ENCODE data around the gene TIMM10B.
A peak's percentile ranks its signal among the peaks of the same experiment; 100 is the strongest.

The TIMM10B gene

DNA sequence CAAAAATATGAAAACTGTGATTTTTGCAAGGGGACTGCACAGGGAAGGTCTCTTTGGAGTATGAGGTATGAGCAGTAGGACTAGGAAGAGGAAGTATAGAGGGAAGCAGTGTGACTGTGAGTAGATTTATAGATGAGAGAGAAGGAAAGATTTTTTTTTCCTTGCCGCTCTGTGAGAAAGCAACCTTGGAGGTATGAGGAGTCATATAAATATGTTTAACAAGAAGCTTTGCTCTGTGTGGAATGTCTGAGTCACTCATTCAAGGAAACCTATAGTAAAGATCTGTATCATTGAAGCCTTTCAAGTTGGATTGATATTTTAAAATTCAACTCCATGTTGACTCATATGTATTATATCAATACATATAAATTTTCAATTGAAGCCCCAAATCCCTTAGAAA lies 42.0 kb downstream of the TIMM10B start:
- Histone ChIP-seq H3K4me2 (ENCODE audit: low read depth, low read length, poor library complexity, severe bottlenecking) (no peak overlapping the region), H3K9me2 (replicated peaks; ENCODE audit: insufficient read depth, low read length) (no peaks in the 10 kb centered on the region), H3K27me3 (ENCODE audit: low read length) (no peaks in the 10 kb centered on the region), H3K36me3 (ENCODE audit: low read length) (peaks cover 7% of the 10 kb centered on the region; the same call in 1 of the 2 replicates), H3K9me3 (ENCODE audit: insufficient read depth, low read length) (no peaks in the 10 kb centered on the region), H2AFZ (ENCODE audit: low read depth, low read length, severe bottlenecking) (no peak overlapping the region), H3F3A (ENCODE audit: insufficient read depth) (no peaks in the 10 kb centered on the region), H3K79me2 (ENCODE audit: insufficient read depth, low read length) (no peaks in the 10 kb centered on the region), H3K9ac (ENCODE audit: low read length) (no peak overlapping the region), H3K27ac (ENCODE audit: low read depth, low read length) (no peak overlapping the region), H3K4me3 (ENCODE audit: insufficient read depth, low read length, poor library complexity, severe bottlenecking) (no peak overlapping the region), H4K20me1 (ENCODE audit: low read depth, low read length) (no peaks in the 10 kb centered on the region)
- TF ChIP-seq, protein P1, sequence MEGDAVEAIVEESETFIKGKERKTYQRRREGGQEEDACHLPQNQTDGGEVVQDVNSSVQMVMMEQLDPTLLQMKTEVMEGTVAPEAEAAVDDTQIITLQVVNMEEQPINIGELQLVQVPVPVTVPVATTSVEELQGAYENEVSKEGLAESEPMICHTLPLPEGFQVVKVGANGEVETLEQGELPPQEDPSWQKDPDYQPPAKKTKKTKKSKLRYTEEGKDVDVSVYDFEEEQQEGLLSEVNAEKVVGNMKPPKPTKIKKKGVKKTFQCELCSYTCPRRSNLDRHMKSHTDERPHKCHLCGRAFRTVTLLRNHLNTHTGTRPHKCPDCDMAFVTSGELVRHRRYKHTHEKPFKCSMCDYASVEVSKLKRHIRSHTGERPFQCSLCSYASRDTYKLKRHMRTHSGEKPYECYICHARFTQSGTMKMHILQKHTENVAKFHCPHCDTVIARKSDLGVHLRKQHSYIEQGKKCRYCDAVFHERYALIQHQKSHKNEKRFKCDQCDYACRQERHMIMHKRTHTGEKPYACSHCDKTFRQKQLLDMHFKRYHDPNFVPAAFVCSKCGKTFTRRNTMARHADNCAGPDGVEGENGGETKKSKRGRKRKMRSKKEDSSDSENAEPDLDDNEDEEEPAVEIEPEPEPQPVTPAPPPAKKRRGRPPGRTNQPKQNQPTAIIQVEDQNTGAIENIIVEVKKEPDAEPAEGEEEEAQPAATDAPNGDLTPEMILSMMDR (IDR thresholded peaks at IDR 0.05; ENCODE audit: insufficient read depth, low read length, poor library complexity, severe bottlenecking): no peak
- no peak for TF ChIP-seq EZH2phosphoT487 (conservative IDR thresholded peaks at IDR 0.05; ENCODE audit: low read length)

DNA sequence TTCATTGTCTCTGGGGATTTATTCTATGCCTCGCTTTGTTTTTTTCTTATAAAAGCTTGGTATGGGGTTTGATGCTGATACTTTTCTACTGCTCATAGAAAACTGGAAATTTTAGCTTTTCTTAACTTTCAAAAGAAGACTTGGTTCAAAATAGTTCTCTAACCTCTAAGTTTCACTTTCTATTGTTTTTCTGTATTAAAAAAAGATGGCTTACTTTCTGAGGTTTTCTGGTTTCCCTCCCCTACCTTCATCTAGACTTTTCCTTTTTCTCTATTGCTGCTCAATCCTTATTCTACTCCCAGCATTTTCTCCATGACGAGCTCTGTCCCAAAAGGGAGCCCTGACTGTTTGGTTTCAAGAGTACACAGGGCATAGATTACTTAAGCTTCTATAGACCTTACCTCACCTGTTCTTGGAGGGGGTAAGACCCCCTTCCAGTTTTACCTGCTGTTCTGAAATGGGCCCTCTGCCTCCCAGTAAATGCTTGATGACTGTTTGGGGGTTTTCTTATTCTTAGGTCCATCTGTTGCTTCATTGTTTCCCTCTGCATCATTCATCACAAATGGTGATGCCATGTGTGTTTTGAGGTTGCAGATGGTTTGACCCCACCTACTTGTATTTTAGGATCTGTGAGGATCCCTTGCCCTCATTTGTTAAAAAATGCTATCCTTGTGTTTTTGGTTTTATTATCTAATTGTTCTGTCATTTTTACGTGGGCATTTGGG lies 45.3 kb downstream of the TIMM10B start:
- no peaks in the 10 kb centered on the region for H3K27me3 ChIP-seq (ENCODE audit: low read length)
- TF ChIP-seq, protein P1 (IDR thresholded peaks at IDR 0.05; ENCODE audit: insufficient read depth, low read length, poor library complexity, severe bottlenecking): no peak
- TF ChIP-seq EZH2phosphoT487 (conservative IDR thresholded peaks at IDR 0.05; ENCODE audit: low read length): no peak
- H3K36me3 ChIP-seq (ENCODE audit: low read length): no peaks in the 10 kb centered on the region

DNA sequence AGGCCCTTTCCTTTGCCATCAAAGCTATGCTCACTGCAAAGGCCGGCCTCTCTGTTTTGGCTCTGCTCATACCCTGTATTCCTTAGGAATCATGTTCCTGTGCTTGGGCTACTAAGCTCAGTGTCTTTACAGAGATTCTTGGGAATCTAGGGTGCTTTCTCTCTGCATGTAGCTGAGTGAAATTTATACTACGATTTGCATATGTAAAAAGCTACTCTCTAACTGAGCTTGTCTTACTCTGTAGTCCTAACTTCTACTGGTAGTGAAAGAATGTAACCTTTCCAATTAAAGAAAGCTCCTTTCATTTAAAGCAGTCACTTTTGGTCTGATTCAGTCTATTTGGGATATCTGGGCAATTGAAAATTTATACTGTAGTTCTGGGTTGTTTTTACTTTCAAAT lies 48.0 kb downstream of the TIMM10B start:
- Histone ChIP-seq H3K36me3 (ENCODE audit: low read length) (no peaks in the 10 kb centered on the region), H3F3A (ENCODE audit: insufficient read depth) (no peaks in the 10 kb centered on the region), H3K4me3 (ENCODE audit: insufficient read depth, low read length, poor library complexity, severe bottlenecking) (no peak overlapping the region), H3K4me2 (ENCODE audit: low read depth, low read length, poor library complexity, severe bottlenecking) (no peak overlapping the region), H4K20me1 (ENCODE audit: low read depth, low read length) (no peaks in the 10 kb centered on the region), H3K79me2 (ENCODE audit: insufficient read depth, low read length) (no peaks in the 10 kb centered on the region), H3K27me3 (ENCODE audit: low read length) (no peaks in the 10 kb centered on the region), H2AFZ (ENCODE audit: low read depth, low read length, severe bottlenecking) (no peak overlapping the region), H3K27ac (ENCODE audit: low read depth, low read length) (no peak overlapping the region), H3K9ac (ENCODE audit: low read length) (no peak overlapping the region), H3K9me3 (ENCODE audit: insufficient read depth, low read length) (no peaks in the 10 kb centered on the region), H3K9me2 (replicated peaks; ENCODE audit: insufficient read depth, low read length) (no peaks in the 10 kb centered on the region)
- TF ChIP-seq EZH2phosphoT487 (conservative IDR thresholded peaks at IDR 0.05; ENCODE audit: low read length): no peak
- TF ChIP-seq, protein P1 (IDR thresholded peaks at IDR 0.05; ENCODE audit: insufficient read depth, low read length, poor library complexity, severe bottlenecking): no peak

More for the DNA sequence above, 45.3 kb downstream of the TIMM10B start:
- no peaks in the 10 kb centered on the region for H3K79me2 ChIP-seq (ENCODE audit: insufficient read depth, low read length)
- H3K9ac ChIP-seq (ENCODE audit: low read length): no peak overlapping the region
- no peaks in the 10 kb centered on the region for H3K9me2 ChIP-seq (replicated peaks; ENCODE audit: insufficient read depth, low read length)
- peak overlapping the region; percentile 4 for H3K4me2 ChIP-seq (ENCODE audit: low read depth, low read length, poor library complexity, severe bottlenecking)
- no peak overlapping the region for H2AFZ ChIP-seq (ENCODE audit: low read depth, low read length, severe bottlenecking)
- no peak overlapping the region for H3K4me3 ChIP-seq (ENCODE audit: insufficient read depth, low read length, poor library complexity, severe bottlenecking)
- no peaks in the 10 kb centered on the region for H3K9me3 ChIP-seq (ENCODE audit: insufficient read depth, low read length)
- H3F3A ChIP-seq (ENCODE audit: insufficient read depth): no peaks in the 10 kb centered on the region
- no peaks in the 10 kb centered on the region for H4K20me1 ChIP-seq (ENCODE audit: low read depth, low read length)
- H3K27ac ChIP-seq (ENCODE audit: low read depth, low read length): no peak overlapping the region
